Activated CD8-positive, alpha-beta memory T cell treated with anti-CD3 and anti-CD28 coated beads, Interleukin-2, amount 50 U/mL, for 4 hours (primary cell): ENCODE data around the gene MSI2.

Experiments
- DNase-seq: peaks from one replicate; pipeline ENCODE4 v3.0.0-alpha.2; 2020

The MSI2 gene

DNA sequence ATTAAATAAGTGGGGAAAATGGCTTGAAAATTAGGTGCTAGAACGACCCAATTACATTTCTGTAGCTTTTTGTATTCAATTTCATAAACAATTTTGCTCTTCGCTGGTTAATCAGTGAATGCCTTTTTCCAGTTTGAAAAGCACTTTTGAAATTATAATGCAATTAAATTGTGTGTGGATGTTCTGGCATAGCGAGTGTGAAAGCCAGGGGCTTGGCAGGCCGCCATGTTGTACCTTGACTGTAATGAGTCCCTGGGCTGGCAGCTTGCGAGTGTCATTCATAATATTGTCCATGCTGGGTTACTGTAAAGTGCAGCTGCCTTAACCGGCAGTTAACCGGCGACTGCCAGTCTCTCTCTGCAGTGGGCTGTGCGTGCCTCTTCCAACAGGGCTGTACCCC lies 310.9 kb downstream of the MSI2 start:
- no peak for DNase-seq

DNA sequence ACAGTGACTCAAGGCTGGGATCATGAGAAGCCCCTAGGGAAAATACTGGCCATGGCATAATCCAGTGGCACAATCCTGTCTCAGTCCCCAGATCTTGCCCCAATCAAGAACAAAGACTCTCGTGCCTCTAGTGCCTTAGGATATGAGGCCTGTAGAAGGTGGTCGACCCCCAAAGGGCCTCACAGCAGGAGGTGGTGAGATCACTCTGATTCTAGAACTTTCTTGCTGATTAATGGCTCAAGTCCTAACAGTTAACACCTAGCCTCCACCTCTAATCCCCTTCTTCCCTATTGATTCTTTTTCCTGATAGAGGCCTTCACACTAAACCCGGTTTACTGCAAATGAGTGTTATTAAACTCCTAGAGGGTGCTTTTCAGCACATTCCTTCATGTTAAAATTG lies 312.0 kb downstream of the MSI2 start:
- DNase-seq: no peak

DNA sequence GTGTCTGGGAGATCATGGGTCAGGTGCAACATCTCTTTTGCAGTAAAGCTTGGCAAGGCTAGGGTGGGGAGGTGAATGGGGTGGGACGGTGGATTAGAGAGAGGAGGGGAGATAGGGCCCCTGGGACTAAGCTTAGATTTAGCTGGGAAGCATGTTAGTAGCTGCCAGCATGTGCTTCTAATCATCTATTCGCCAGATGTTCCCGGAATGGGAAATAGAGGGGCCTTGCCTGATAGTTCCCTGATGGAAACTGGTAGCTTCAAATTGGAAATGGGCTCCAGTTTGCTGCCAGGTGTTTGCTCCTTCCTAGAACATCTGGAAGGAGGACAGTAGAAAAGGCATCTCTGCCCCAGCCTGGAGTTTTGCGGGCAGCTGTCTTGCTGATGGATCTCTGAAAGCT lies 312.7 kb downstream of the MSI2 start:
- no peak for DNase-seq

DNA sequence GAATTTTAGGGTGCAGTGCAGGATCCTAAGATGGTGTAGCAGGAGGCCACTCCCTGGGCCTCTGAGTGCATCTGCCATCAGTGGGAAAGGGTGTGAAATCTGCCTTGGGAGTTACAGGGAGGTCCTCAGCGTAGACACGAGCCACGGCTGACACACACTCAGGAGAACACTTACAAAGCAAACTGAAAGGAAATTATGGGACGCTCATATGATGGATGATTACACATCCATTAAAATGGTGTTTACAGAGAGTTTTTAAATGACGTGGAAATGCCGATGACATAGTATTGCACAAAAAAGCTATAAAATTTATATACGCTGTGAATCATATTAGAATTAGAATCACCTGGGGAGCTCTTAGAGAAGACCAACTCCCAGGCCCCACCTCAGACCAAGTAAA lies 313.5 kb downstream of the MSI2 start:
- DNase-seq: no peak

DNA sequence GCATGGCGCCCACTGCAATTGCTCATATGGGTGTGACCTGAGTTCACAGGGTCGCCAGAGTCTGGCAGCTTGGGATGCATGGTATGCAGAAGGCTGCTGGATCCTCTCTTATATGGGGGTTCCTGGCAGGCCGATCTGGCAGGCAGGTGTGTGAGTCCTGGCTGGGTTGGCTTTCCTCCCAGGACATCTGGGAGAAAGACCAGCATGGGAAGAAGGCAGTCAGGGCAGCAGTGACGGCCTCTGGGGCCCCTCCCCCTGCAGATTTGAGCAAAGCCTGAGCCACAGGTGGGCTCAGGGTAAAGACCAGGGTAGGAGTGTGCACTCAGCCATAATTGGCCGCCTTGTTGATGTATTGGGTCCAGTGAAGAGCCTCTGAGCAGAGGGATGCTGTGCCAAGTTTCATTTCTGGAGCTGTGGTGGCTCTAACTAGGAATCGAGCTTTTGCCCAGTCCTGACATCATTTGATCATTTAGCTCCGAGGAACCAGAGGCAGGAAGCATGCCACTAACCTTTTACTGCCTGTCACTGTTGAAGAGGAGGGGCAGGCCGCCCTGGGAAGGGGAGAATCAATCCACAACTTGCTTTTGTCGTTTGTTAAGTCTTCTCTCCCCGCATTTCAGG lies 314.5 kb downstream of the MSI2 start:
- DNase-seq: no peak

DNA sequence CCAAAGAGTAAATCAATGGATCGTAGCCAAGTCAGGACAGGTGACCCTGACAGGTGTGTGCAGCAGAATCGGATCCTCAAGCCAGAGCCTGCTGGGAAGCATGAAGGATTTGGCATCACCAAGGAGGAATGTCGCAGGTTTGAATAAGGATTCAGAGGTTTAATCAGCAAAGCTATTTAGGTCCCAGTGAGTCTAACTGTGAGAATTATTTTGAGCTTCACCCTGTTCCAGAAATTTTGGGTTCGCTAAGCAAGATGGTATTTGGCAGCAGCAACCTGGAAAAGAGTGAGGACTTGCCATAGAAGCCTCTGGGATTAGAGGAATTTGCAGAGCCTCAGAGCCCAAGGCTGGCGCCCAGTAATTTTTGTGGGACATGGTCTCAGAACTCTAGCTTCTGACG lies 315.7 kb downstream of the MSI2 start:
- no peak for DNase-seq

DNA sequence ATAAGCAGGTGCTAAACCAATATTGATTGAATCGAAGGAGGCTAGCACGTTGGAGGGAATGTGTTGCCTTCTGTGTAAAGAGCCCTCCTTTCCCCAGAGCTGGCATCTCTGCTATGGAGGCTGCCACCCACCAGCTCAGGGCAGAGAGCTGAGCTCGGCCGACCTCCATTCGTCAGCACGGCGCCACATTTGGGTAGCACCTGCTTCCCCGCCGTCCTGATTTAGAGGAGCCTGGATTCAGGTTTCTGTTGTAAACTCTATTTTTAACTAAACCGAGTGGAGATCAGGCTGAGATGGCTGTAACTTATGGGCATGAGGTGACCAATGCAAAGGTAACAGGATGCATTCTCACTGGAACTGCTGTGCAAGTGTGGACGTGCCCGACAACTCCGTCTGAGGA lies 316.3 kb downstream of the MSI2 start:
- DNase-seq: no peak

DNA sequence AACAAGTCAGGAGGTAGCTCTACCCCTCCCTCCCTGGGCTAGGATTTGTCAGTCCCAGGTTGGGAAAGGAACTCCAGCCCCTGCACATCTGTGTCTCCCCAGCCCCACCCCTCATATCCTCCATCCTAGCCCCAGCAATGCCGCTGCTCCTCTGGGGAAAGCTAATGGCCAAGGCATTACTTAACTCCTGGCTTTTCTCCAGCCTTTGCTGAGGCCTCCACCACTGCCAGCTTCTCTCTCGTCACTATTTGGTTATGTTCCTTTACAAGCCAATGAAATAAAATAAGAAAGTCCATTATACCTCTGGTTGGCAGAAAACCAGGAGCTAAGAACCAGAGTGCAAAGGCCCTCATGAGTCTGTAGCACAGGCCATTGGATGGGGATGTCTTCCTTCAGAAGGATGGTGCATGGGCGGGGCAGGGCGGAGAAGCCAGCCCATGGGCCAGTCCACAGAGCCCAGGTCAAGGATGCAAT lies 317.8 kb downstream of the MSI2 start:
- DNase-seq: no peak

DNA sequence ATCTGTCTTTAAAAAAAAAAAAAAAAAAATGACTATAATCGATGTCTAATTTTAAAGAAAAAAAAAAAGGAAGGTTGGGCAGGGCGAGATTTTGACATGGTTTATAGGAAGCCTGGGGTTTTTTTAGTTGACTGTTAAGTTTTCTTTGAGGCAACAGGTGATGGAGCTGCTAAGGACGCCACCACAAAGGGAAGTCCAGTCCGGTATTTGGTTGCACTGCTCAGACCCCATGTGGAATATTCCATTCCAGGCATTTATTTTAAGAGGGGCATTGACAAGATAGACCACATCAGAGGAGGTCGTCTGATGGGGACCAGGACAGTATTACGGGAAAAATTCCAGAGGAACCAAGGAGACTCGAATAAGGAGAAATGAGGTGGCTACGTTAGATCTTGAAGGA lies 320.4 kb downstream of the MSI2 start:
- no peak for DNase-seq

DNA sequence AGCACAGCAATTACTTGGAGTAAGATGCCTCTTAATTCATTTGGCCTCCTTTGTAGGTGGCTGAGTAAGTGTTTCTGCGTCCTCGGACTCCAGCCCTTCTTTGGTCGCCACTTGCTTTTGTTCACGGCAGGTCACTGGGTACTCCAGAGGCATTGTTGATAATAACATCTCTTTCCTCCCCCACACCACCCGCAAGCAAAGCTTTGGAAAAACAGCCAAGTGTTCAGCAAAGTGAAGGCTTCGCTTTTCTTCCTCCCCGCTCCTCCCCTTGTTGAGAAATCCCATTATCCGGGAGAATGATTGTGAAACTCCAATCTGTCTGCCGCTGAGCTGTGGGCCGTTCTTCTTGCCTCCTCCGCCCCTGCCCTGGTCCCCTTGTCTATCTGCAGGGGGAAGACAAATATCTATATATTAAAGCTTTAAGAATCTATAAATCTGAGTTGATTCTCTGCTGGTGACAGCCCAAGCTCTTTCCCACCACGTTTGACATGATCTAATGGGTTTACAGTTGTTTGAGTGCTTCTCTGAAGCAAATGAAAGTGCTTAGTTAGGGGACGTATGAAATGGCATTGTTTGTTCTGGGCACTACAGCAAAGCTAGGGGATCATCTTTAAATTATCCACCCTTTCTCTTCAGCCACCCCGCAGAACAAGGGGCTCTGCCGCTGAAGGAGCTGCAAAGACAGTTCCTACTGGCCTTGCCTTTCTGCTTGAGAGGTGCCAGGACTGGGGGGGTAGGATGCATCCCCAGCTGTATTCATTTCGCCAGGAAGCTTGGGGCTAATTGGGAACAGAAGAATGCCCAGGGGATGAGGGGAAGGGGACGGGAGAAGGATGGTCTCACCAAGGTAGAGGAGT lies 321.7 kb downstream of the MSI2 start:
- DNase-seq: no peak

DNA sequence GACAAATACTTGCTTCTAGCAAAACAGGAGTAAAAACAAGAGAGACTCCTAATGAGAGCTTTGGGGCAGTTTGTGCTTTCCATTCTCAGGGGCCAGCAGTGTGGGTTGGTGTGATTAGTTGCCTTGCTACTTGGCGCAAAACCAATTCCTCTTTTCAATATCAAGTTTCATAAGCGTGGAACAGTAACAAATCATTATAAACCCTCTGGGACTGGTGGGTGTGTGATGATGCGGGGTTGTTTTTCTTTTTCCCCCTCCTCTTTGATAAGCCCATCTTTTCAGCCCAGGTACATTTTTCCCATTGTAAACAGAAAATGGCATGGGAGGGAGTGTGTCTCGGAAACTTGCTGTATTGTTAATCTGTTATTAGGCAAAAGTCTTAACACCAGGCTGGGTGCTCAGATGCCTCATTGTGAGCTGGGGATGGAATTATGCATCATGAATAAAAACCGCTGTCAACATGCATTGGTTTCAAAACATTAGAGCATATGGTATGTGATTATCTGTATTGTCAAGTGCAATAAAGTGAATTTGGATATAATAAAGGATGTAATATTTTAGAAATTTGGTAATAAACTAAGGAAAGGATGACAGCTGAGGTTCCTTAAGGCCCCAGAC lies 322.4 kb downstream of the MSI2 start:
- DNase-seq: no peak

DNA sequence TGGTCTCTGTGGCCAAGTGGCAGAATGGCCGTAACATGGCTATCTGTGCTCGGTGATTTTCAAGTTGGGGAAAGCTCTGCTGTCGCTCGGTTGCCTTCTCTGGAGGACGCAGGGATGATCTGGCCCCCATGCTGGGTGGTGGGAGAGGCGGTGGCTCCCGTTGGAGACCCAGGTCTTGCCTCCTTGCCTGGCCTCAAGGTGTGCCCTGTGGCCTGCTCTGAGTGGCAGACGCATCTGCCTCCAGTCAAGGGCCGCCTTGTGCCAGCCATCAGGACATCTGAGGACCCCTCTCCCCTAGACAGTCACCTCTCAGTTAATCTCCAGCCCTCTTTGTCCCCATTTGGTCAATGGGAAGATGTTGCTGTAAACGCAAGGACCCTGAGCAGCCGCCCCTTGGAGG lies 322.9 kb downstream of the MSI2 start:
- no peak for DNase-seq

DNA sequence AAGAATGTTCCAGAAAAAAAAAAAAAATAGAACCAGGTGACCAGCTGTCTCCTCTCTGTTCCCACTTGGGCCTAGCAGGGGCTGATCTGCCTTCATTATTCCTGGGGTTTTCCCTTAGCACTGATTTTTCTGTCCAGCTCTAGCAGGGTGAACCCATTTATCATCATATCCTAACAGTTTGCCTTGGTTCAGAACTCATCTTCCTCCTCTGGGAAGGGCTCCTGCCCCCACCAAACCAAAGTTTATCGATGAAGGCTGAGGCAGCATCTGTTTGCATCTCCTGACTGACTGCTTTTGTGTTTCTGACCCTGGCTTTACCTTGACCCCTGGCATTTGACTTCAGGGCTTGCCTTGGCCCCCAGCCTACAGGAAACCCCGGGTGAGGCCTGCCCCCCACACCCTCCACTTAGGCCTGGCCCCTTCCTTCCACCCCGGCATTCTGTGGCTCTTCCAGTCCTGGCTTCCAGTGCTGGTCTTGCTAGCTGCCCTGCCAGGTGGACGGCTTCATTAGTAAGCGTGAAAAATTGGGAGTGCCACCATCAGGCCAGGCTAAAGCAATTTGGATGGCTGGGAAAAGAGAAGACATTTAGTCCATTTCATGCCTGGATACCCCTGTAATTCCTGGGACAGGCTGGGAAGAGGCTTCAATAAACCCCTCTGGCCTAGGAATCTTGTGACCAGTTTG lies 323.9 kb downstream of the MSI2 start:
- DNase-seq: no peak

DNA sequence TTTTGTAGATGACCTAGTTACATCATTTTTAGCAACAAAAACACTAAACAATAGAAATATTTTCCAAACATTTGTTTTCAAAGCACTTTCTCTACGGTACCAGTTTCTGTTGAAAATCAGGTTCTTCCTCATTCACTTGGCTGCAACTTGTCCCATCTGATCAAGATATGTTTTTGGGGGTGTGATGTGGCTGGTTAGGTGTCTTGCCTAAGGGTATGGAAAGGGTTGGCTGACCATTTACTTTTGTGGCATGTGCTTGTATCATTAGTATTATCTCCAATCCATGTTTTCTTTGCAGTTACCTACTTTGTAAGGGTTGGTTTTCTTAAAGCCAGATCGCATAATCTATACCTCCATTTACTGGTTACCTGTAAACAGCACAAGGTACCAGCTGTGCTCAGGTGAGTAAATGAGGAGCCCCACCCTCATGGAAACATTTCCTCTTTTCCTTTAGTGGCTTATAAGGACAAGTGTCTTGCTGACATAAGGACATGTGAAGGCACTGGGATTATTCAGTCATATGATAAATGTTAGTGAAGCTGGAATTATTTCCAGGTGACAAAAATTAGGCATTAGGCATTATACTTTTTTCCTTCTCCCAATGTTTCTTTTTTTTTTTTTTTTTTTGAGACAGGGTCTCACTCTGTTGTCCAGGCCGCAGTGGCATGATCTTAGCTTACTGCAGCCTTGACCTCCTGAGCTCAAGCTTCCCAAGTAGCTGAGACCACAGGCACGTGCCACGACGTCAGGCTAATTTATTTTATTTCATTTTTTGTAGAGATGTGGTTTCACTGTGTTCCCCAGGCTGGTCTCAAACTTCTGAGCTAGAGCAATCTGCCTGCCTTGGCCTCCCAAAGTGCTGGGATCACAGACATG lies 326.8 kb downstream of the MSI2 start:
- DNase-seq: no peak

DNA sequence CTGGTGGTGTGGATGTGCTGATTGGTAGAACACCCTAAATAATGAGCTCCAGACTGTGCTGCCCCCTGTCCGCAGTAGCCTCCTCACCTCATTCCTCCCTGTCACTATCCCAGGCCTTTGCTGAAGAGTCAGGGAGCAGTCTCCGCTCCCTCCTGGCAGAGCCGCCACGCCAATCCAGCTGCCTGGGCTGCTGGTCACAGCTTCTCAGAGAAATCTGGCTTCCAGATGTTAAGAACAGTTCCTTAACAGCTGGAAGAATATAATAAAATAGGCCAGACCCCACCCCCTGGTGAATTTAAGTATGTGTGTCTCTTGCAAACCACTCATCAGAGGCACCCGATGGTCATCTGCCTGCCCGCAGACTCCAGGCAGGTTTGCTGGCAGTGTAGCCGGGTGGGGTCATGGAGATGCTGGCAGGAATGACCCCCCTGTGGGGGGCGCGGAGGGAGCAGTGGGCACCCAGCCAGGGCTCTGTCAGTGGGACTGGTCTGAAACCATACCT lies 327.8 kb downstream of the MSI2 start:
- no peak for DNase-seq

DNA sequence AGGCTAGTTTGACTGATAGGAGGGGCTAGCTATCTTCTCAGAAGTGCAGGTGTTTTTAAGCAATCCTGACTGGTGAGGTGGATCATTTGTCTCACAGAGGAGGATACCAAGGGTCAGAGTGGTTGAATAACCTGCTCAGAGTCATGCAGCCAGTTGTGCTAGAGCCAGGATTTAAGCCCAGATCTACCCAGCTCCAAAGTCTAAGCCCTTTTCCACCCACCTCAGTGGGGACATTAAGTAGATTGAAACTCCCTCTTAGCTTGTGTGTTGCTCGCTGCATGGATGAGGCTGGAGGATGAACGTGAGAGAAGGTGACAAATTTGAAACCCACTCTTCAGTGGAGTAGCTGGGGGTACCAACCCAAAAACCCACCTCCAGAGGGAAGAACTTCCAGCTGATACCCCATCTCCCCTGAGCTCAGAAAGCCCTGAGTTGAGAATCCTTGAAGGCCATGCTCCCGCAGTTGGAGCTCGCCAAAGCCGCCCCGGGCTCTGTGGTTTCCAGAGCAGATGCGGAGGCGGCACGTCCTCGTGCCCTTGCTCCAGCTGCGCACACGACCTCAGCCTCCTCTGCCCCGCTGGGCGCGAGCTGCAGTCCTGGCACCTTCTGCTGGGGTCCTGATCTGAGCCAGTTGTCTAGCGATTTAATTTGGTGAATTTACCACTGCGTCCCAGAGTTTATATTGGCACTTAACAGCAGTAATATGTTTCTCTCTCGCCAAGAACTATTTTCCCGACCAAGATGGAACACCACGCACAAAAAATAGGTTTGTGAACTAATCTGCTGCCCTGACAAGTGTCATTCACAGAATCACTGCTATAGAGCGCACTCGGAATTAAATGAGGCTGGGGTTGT lies 329.2 kb downstream of the MSI2 start:
- no peak for DNase-seq

DNA sequence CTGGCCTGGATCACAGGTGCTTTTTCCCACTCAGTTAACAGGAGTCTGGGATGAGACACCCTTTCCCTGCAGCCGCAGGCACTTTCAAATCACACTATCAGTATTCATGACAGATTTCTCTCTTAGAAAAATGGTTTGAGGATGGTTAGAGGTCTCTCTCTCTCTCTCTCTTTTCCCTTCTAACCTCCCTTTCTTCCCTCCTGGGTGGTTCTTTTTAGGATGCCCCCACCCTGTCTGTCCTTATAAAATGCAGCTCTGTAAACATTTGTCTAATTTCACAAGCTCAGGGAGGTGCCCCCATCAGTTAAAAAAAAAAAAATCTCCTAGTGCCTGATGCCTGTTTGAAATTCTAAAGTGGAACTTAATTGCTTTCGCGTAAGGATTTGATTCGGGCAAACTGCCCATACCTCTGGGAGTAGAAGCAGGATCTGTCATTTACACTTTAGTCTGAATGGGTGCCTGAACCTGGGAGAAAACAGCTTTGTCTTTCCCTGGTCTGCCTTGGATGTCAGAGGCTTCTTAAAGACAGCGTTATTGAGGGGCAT lies 329.9 kb downstream of the MSI2 start:
- no peak for DNase-seq

DNA sequence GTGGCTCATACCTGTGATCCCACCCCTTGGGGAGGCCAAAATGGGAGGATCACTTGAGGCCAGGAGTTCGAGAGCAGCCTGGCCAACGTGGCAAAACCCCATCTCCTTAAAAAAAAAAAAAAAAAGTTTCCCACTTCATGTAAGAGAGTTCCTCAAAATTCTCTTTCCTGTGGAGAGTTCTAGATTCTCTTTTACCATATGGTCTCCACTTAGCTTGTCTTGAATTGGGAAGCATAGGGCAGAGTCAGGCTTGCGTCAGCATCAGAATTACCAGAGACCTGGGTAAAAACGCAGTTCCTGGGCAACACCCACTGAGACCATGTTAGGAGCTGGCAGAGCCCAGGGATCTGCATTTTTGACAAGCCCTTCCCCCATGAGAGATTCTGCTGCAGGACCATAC lies 330.4 kb downstream of the MSI2 start:
- DNase-seq: no peak

DNA sequence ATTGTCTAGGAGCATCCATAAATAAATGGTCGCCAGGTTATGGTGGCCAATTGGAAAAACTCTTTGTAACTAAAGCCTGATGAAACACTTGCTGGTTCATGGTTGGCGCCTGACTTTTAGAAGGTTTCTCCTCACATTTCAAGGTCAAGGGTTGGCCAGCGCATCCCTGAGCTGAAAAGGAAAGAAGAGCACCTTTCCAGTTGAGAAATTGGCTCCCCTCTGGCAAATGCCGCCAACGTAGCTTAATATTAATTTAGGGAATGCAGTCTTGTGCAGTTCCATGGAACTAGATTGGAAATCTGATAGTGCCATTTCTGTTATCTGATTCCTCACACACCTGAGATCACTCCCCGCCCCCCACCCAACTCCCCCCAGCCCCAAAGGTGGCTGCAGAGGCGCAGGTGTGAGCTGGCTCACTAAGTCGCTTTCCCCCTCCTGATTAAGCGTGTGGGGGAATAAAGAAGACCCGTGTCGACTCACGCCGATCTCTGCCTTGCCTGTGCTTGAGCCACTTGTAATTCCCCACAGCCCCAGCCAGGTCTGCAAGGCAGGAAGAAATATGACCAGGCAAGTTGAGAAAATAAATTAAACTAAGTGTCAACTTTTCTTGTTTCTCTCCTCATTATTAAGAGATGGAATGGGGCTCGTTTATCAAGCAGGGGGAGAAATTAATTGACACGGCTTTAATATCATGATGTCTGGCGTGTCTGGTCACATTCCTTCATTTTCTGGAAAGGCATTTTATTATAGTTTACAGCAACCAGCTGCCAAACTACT lies 331.1 kb downstream of the MSI2 start:
- no peak for DNase-seq

DNA sequence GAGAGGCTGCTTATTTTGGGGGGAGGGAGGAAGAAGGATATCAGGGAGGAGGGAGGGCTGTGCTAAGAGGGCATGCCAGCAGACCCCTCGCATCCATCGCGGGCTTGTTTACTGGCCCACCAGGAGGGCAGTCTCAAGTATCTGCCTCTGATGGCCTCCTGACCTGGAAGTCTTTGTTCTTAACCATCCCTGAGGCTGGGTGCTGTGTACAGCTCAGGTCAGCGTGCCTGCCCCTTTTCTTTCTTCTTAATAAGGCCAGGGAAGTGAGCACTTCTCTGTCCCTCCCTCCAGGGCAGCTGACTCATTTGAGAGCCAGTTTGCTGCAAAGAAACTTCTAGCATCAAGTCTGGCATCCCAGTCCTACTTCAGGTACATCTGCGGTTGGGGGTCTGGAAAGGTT lies 331.8 kb downstream of the MSI2 start:
- no peak for DNase-seq
